GM03348 (cell line): ENCODE measurements around the gene ZNF724.

Experiments
- DNase-seq: peaks from one replicate; pipeline ENCODE4 v3.0.0; 2012; ENCODE audit warnings: low spot score

Gene ZNF724

GRCh38 chr19:23241419-23241818, 8.8 kb downstream of the ZNF724 start:
- no peak for DNase-seq

GRCh38 chr19:23222998-23223652, 27.1 kb downstream of the ZNF724 start:
- DNase-seq = no peak

GRCh38 chr19:23203841-23204344, 46.3 kb downstream of the ZNF724 start:
- no peak for DNase-seq

- no peak for DNase-seq
Measured at GRCh38 chr19:23190341-23190740, 59.9 kb downstream of the ZNF724 start.

- DNase-seq = no peak
Measured at GRCh38 chr19:23183251-23183650, 66.9 kb downstream of the ZNF724 start.
